SH-SY5Y (cell line): ENCODE results near the gene IGF1.

Source experiments
- GATA2 ChIP-seq: IDR thresholded peaks from 2 replicates; pipeline ENCODE4 v1.6.1; 2011; ENCODE audit warnings: mild to moderate bottlenecking, low read depth, low read length
- GATA3 ChIP-seq: IDR thresholded peaks from 2 replicates; pipeline ENCODE4 v1.6.1; 2011; ENCODE audit warnings: low read depth, mild to moderate bottlenecking, low read length, moderate library complexity

- no peak for TF ChIP-seq GATA2
- TF ChIP-seq GATA3: no peak
Observed at GRCh38 chr12:102350070-102350469, 130.3 kb downstream of the IGF1 start.
